K562 (cell line): ENCODE results near the gene TREX2. TPM values are rescaled to one million over a fixed set of nuclear protein-coding genes. Genes with fewer than 3 reads are reported as not detected.
A peak's percentile ranks its signal among the peaks of the same experiment; 100 is the strongest.

Experiments used
- ARID1B ChIP-seq: fragments of 450-650 bp; IDR thresholded peaks from 2 replicates; pipeline ENCODE4 v1.6.1; 2016; ENCODE audit warnings: antibody characterized with exemption, mild to moderate bottlenecking, inconsistent platforms
- BCL6 ChIP-seq: fragments of 250-450 bp; sonication (Bioruptor Pico); IDR thresholded peaks from 2 replicates; pipeline ENCODE4 v1.4.0; 2020
- CBX5 ChIP-seq: IDR thresholded peaks from 2 replicates; pipeline ENCODE4 v1.6.1; 2014; ENCODE audit warnings: low read depth, borderline replicate concordance
- CHD4 ChIP-seq: fragments of 200-600 bp; sonication (generic); IDR thresholded peaks from 3 replicates; pipeline ENCODE4 v1.6.1; 2012; ENCODE audit warnings: low read depth, mild to moderate bottlenecking, mixed read lengths, low read length, inconsistent platforms; ENCODE audit not compliant: insufficient read depth, insufficient replicate concordance, poor library complexity, severe bottlenecking
- HNRNPL ChIP-seq: fragments of 200-400 bp; formaldehyde crosslinking; IDR thresholded peaks from 2 replicates; pipeline ENCODE4 v1.6.1; 2017; ENCODE audit warnings: low read depth, mild to moderate bottlenecking, low read length
- JUND ChIP-seq, 2 experiments: IDR thresholded peaks; 2 replicates in 1 of 2; 3 replicates in 1 of 2; pipeline ENCODE4 v1.6.1; 2011; ENCODE audit warnings: borderline replicate concordance in 2 of 2, low read depth in 2 of 2, low read length in 2 of 2, improper control_type of control experiment in 1 of 2, missing biosample characterization in 1 of 2, missing genetic modification characterization in 1 of 2, missing genetic modification reagents in 1 of 2
- NEUROD1 ChIP-seq: fragments of 150-350 bp; IDR thresholded peaks from 2 replicates; pipeline ENCODE4 v1.6.1; 2014; ENCODE audit warnings: borderline replicate concordance, low read length, low read depth; ENCODE audit not compliant: partially characterized antibody
- PCBP2 ChIP-seq: fragments of 200-400 bp; formaldehyde crosslinking; IDR thresholded peaks from 2 replicates; pipeline ENCODE4 v1.6.1; 2018; ENCODE audit warnings: low read length, low read depth, mild to moderate bottlenecking, moderate library complexity; ENCODE audit not compliant: poor library complexity, severe bottlenecking
- POLR3A ChIP-seq: IDR thresholded peaks from 2 replicates; pipeline ENCODE4 v1.6.1; 2011; ENCODE audit warnings: borderline replicate concordance, mild to moderate bottlenecking, moderate library complexity; ENCODE audit not compliant: insufficient read length, insufficient read depth; ENCODE audit errors: extremely low read depth
- RB1 ChIP-seq: fragments of 450-650 bp; IDR thresholded peaks from 2 replicates; pipeline ENCODE4 v1.6.1; 2017; ENCODE audit warnings: low read depth, mild to moderate bottlenecking
- SMAD2 ChIP-seq: fragments of 150-350 bp; IDR thresholded peaks from 2 replicates; pipeline ENCODE4 v1.6.1; 2014; ENCODE audit warnings: low read depth, mild to moderate bottlenecking, low read length
- YY1 ChIP-seq, 3 experiments: IDR thresholded peaks; 2 replicates each; pipeline ENCODE4 v1.6.1; 2011; ENCODE audit warnings: low read length in 2 of 3, mild to moderate bottlenecking in 2 of 3, moderate library complexity in 2 of 3, borderline replicate concordance in 1 of 3, control low read depth in 1 of 3, low read depth in 1 of 3; ENCODE audit not compliant: insufficient read depth in 3 of 3, insufficient replicate concordance in 2 of 3, control insufficient read depth in 1 of 3, insufficient read length in 1 of 3; ENCODE audit errors: extremely low read depth in 1 of 3
- ZFP36 ChIP-seq: fragments of 150-350 bp; IDR thresholded peaks from 2 replicates; pipeline ENCODE4 v1.6.1; 2018; ENCODE audit warnings: low read length, low read depth; ENCODE audit not compliant: partially characterized antibody
- ZNF324 ChIP-seq: fragments of 250-450 bp; sonication (Bioruptor Pico); IDR thresholded peaks from 2 replicates; pipeline ENCODE4 v1.4.0; 2020; ENCODE audit warnings: mild to moderate bottlenecking
- ZNF408 ChIP-seq: fragments of 250-450 bp; sonication (Bioruptor Pico); IDR thresholded peaks from 2 replicates; pipeline ENCODE4 v1.4.0; 2020; ENCODE audit warnings: low read depth, mild to moderate bottlenecking, moderate library complexity
- polyA plus RNA-seq, 8 experiments: library from polyadenylated mRNA; depleted of rRNA in 4 of 8; stranded (reverse) in 5 of 8; unstranded in 3 of 8; fragments of >200 nt; fragmentation: Nextera tagmentation in 2 of 8; fragmentation: Illumina TruSeq in 1 of 8; extraction: Ambion mirVana in 2 of 8; extraction: Trizol in 1 of 8; gene quantifications; 2 replicates each; pipeline versions ENCODE4 v1.2.1 to v1.2.3, GENCODE V29; 2011 to 2014; ENCODE audit warnings: inconsistent platforms in 1 of 8, missing spikeins in 1 of 8
- total RNA-seq, 7 experiments: library from RNA; depleted of rRNA in 6 of 7; stranded (reverse); fragments of >200 nt in 6 of 7; fragmentation: Illumina TruSeq in 2 of 7; extraction: Trizol in 2 of 7; gene quantifications; 2 replicates each; pipeline versions ENCODE4 v1.2.1 to v1.2.3, GENCODE V29; 2011 to 2021; ENCODE audit warnings: low replicate concordance in 1 of 7
- TF ChIP-seq, protein P1 (sequence below), 3 experiments: fragments of 200-800 bp in 1 of 3; fragments of 250-450 bp in 1 of 3; fragments of 450-650 bp in 1 of 3; sonication (Bioruptor Pico) in 1 of 3; sonication (Bioruptor generic) in 1 of 3; formaldehyde crosslinking in 1 of 3; IDR thresholded peaks; 2 replicates each; pipeline versions ENCODE4 v1.6.1 to v1.8.0; 2016 to 2022; ENCODE audit warnings: mild to moderate bottlenecking in 2 of 3, missing genetic modification characterization in 2 of 3, missing compliant biosample characterization in 1 of 3, moderate library complexity in 1 of 3
- TF ChIP-seq, protein P2 (sequence below): fragments of 450-650 bp; IDR thresholded peaks from 2 replicates; pipeline ENCODE4 v1.7.1; 2018; ENCODE audit warnings: mild to moderate bottlenecking, low read depth; ENCODE audit not compliant: partially characterized antibody

TREX2 gene
- total and polyA plus RNA-seq, 9 of the 15 experiments (the other 6 are each of a cell fraction or from before 2014, with no cell fraction given) = 0.07 to 1.5 (median 0.33) TPM; not detected in 2

DNA sequence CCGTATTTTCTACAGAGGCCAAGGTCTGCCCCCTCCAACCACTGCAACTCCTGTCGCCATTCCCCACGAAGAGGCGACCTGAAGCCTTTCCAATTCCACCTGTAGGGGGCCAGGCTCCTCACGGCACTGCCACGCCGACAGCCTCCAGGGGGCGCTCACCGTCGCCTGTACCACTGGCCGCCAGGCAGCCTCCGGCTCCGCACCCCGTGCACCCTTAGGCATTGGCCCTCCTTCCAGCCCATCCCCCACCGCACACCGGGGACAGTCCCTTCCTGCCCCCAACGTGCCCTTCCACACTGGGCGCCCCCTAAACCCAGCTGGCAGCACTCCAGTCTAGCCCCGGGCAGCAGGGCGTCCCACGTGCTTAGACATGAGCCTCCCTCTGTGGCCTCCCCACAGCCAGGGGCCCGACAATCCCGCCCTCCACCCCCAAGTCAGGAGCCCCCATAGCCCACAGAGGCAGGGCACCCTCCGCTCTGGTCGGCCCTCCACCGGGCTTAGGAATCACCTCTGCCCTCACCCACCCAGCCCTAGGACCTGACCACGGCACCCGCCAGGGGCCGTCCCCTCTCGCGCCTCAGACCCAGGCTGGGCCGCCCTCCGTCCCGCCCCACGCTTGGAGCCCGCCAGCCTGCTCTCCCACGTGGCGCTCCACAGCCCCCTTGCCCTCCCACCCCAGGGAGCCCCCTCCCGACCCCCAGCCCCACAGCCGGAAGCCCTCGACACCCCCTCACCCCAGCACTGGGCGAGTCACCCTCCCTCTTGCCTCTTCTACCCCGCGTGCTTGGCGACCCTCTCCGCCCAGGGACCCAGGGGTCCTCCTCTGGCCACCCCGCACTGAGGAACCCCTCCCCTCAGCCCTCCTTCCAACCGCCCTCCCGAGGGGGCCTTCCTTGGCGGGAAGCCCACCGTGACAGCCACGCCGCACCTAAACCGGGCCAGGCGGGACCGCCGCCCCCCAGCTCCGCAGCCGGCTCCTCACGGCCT, 45.4 kb downstream of the TREX2 start (continued):
- no peak for TF ChIP-seq POLR3A
- TF ChIP-seq, protein P1, sequence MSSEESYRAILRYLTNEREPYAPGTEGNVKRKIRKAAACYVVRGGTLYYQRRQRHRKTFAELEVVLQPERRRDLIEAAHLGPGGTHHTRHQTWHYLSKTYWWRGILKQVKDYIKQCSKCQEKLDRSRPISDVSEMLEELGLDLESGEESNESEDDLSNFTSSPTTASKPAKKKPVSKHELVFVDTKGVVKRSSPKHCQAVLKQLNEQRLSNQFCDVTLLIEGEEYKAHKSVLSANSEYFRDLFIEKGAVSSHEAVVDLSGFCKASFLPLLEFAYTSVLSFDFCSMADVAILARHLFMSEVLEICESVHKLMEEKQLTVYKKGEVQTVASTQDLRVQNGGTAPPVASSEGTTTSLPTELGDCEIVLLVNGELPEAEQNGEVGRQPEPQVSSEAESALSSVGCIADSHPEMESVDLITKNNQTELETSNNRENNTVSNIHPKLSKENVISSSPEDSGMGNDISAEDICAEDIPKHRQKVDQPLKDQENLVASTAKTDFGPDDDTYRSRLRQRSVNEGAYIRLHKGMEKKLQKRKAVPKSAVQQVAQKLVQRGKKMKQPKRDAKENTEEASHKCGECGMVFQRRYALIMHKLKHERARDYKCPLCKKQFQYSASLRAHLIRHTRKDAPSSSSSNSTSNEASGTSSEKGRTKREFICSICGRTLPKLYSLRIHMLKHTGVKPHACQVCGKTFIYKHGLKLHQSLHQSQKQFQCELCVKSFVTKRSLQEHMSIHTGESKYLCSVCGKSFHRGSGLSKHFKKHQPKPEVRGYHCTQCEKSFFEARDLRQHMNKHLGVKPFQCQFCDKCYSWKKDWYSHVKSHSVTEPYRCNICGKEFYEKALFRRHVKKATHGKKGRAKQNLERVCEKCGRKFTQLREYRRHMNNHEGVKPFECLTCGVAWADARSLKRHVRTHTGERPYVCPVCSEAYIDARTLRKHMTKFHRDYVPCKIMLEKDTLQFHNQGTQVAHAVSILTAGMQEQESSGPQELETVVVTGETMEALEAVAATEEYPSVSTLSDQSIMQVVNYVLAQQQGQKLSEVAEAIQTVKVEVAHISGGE (CRISPR knock-in tag; IDR thresholded peaks at IDR 0.05) = no peak
- no peak for TF ChIP-seq CHD4
- no peak for TF ChIP-seq CBX5
- no peak for TF ChIP-seq ZNF324 (CRISPR knock-in tag)
- TF ChIP-seq, protein P2, sequence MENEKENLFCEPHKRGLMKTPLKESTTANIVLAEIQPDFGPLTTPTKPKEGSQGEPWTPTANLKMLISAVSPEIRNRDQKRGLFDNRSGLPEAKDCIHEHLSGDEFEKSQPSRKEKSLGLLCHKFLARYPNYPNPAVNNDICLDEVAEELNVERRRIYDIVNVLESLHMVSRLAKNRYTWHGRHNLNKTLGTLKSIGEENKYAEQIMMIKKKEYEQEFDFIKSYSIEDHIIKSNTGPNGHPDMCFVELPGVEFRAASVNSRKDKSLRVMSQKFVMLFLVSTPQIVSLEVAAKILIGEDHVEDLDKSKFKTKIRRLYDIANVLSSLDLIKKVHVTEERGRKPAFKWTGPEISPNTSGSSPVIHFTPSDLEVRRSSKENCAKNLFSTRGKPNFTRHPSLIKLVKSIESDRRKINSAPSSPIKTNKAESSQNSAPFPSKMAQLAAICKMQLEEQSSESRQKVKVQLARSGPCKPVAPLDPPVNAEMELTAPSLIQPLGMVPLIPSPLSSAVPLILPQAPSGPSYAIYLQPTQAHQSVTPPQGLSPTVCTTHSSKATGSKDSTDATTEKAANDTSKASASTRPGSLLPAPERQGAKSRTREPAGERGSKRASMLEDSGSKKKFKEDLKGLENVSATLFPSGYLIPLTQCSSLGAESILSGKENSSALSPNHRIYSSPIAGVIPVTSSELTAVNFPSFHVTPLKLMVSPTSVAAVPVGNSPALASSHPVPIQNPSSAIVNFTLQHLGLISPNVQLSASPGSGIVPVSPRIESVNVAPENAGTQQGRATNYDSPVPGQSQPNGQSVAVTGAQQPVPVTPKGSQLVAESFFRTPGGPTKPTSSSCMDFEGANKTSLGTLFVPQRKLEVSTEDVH = no peak
- no peak for TF ChIP-seq BCL6 (CRISPR knock-in tag)
- TF ChIP-seq JUND (IDR thresholded peaks at IDR 0.05; ENCODE audit: borderline replicate concordance, low read depth, low read length) = peak; percentile 47; the same call in 1 of the 2 replicates
- TF ChIP-seq JUND (tag; IDR thresholded peaks at IDR 0.05; ENCODE audit: borderline replicate concordance, low read depth, low read length) = no peak
- no peak for TF ChIP-seq ZFP36
- no peak for TF ChIP-seq ARID1B
- TF ChIP-seq PCBP2 = no peak
- no peak for TF ChIP-seq HNRNPL
- TF ChIP-seq NEUROD1 = no peak
- TF ChIP-seq ZNF408 (CRISPR knock-in tag) = no peak
- no peak for TF ChIP-seq SMAD2
- peak in 2 of 3 experiments; percentile 58 to 76 for TF ChIP-seq YY1 (IDR thresholded peaks at IDR 0.05; ENCODE audit: borderline replicate concordance in 1 of 3, control insufficient read depth in 1 of 3, extremely low read depth in 1 of 3, insufficient read depth in 3 of 3, insufficient read length in 1 of 3, insufficient replicate concordance in 2 of 3, low read depth in 1 of 3, low read length in 2 of 3)
- TF ChIP-seq RB1 = peak; percentile 67; the same call in 1 of the 2 replicates
